H54 (cell line): Measurements from ENCODE around the gene STAM2.
A peak's percentile ranks its signal among the peaks of the same experiment; 100 is the strongest.
"Not testable (repeated sequence)": the region's sequence is repeated elsewhere in the genome, so short reads cannot be mapped to it uniquely, and the experiment has no call there.

Experiments used
- DNase-seq: peaks from one replicate; pipeline ENCODE4 v3.0.0; 2011; ENCODE audit warnings: low spot score, mixed read lengths; ENCODE audit not compliant: insufficient read length
- FAIRE-seq: peaks from 3 replicates; lab custom pipeline; 2011; peaks lifted over from hg19 to GRCh38; lab: Jason Lieb, UNC
- POLR2A ChIP-seq: IDR thresholded peaks from 2 replicates; pipeline ENCODE4 v1.6.1; 2011; ENCODE audit warnings: low read depth, mild to moderate bottlenecking, low read length

The STAM2 gene

DNA sequence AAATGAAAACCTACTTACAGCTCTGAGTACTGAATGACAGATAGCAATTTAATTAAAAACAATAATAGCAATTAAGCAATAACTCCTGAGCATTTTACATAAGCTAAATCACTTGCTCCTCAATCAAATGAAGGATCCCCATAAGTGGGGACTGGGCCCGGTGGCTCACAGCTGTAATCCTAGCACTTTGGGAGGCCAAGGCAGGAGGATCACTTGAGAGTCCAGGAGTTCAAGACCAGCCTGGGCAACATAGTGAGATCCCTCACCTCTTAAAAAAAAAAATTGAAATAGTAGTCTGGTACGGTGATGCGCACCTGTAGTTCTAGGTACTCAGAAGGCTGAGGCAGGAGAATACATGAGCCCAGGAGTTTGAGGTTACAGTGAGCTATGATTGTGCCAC is 13.4 kb downstream of the STAM2 start:
- DNase-seq = no peak
- no peak for TF ChIP-seq POLR2A
- FAIRE-seq = no peak

DNA sequence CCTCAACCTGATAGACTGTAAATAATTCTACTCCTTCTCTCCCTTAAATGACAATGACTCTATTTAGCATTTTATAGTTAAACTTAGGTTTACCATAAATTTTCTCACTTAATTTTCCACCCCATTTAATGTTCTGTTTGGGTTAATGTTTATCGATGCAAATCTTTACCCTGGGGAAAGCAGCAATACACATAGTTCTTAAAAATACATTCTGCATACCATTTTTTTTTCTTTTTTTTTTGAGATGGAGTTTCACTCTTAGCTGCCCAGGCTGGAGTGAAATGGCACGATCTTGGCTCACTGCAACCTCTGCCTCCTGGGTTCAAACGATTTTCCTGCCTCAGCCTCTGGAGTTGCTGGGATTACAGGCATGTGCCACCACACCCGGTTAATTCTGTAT is 14.0 kb downstream of the STAM2 start:
- DNase-seq (no peak), FAIRE-seq (no peak)
- no peak for TF ChIP-seq POLR2A

DNA sequence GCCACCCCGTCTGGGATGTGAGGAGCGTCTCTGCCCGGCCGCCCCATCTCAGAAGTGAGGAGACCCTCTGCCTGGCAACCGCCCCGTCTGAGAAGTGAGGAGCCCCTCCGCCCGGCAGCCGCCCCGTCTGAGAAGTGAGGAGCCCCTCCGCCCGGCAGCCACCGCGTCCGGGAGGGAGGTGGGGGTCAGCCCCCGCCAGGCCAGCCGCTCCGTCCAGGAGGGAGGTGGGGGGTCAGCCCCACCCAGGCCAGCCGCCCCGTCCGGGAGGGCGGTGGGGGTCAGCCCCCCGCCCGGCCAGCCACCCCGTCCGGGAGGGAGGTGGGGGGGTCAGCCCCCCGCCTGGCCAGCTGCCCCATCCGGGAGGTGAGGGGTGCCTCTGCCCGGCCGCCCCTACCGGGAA is 15.2 kb downstream of the STAM2 start:
- FAIRE-seq, DNase-seq: not testable (repeated sequence)

DNA sequence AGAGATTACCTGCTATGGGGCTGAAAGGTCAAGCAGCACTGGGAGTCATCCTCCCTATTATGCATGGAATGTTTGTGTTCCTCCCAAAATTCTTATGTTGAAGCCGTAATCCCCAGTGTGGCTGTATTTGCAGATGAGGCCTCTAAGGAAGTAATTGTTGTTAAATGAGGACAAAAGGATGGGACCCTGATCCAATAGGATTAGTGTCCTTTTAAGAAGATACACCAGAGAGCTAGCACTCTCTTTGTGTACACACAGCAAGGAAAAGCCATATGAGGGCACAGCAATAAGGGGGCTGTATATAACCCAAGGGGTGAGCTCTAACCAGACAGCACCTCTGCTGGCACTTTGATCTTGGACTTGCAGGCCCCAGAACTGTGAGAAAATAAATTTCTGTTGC is 18.3 kb downstream of the STAM2 start:
- FAIRE-seq (no peak), DNase-seq (no peak)
- TF ChIP-seq POLR2A = no peak

DNA sequence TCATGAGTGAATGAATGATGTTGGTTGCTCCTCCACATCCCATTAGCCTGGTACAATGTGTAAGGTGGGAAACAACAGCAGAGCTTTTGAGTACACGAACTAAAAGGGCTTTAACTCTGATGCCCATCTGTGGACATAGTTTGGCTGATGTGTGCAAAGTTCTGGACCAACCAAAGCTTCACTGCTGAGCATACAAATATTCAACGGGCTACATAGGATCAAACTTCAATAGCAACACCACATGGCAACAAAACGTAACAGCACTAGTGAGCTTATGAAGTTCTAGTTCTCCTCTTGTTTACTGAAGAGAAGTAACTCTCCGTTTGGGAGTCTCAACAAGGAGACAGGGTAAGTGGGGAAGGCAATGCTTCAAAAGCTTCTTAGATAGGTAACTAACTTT is 20.4 kb downstream of the STAM2 start:
- DNase-seq = no peak
- no peak for TF ChIP-seq POLR2A
- no peak for FAIRE-seq

DNA sequence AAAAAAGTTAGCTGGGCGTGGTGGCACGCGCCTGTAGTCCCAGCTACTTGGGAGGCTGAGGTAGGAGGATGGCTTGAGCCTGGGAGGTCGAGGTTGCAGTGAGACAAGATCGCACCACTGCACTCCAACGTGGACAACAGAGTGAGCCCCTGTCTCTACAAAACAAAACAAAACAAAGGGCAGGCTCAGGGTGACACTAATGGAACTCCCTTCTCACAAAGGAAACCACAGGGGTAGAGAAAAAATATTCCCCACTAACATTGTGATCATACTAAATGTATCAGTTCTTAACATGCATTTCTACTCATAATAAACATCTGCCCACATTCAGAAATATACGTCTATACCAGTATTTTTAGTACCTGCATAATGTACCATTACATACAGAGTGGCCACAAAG is 21.1 kb downstream of the STAM2 start:
- no peak for FAIRE-seq

DNA sequence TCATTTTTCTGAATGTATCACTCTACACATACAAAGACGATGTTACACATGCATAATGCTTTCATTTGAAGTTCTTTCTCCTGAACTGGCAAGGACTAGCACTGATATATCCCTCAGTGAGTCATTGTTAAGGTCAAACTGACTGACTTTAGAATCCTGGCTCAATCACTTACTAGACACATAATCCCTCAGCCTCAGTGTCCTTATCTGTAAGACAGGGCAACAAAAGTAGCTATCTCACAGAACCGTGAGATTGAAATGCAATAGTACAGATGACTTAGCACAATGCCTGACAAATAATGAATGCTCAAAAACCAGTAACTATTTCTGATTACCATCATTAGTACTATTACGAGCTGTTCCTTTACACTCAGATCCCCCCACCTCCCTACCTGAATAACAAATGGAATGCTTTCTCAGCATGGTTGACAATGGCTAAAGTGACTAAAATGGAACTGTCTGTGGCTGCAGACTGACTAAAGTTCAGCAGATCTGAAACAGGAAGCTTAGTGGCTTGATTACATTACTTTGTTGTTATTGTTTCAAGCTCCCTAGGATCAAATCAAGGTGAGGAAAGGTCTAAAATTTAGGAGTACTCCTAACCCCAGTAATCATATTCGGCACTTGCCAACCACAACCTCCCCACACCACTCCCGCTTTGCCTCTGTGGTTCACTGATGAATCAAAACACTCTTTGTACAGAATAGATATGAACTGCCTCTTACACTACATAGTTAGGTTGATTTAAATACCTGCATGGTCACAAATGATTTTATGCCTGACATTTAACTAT is 40.9 kb downstream of the STAM2 start:
- DNase-seq (no peak), FAIRE-seq (peak; percentile 76)
- TF ChIP-seq POLR2A = no peak

More for the DNA sequence above, 21.1 kb downstream of the STAM2 start:
- DNase-seq = no peak
- TF ChIP-seq POLR2A = no peak

DNA sequence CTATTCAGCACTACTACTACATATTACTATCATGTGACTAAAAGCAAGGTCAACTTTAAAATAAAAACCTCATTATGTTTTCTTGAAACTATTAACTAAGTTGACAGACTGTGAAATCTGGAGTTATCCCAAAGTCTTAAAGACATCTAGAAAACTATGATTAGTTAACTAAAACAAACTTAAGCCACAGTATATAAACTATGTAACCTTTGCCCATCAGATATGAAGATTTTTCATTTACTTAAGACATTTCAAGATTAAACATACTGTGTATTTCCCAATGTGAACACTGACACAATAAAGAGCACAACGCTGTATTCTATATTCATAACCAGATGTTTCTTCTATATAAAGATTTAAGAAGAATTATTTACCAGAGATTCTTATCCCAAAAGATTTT is 43.3 kb downstream of the STAM2 start:
- DNase-seq = no peak
- no peak for TF ChIP-seq POLR2A
- no peak for FAIRE-seq

DNA sequence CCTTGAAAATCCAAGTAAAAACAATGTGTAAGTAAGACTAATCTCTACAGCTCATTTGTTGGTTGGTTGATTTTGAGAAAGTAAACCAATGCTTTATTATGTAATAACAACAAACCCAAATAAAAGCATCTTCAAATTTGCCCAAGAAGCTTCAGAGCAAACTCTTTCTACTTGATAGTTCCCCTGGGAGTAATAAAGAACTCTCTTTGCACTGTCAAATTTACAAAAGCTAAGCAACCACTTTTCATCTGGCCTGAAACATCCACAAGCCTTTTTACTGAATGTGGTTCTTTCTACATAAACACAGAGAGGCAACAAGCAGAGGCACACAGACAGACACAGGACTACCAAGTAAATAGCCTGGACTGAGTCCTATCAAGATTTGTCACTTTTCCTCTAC is 47.9 kb downstream of the STAM2 start:
- DNase-seq (no peak), FAIRE-seq (no peak)
- no peak for TF ChIP-seq POLR2A

DNA sequence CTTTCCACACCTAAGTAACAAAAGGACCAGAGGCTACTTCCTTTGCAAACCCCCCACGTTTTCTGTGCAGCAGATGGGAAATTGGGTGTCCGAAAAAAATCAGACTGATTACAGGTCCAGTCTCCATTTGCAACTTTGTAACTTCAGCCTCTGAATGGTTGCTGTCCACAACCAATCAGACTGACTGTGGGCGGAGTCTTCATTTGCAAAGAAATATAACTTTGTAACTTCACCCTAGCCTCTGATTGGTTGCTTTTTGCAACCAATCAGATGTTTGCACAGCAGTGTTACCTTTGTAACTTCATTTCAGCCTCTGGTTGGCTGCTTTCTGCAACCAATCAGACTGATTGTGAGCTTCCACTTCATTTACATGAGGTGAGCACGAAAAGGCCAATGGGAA is 48.9 kb downstream of the STAM2 start:
- no peak for DNase-seq
- no peak for TF ChIP-seq POLR2A
- FAIRE-seq = no peak

DNA sequence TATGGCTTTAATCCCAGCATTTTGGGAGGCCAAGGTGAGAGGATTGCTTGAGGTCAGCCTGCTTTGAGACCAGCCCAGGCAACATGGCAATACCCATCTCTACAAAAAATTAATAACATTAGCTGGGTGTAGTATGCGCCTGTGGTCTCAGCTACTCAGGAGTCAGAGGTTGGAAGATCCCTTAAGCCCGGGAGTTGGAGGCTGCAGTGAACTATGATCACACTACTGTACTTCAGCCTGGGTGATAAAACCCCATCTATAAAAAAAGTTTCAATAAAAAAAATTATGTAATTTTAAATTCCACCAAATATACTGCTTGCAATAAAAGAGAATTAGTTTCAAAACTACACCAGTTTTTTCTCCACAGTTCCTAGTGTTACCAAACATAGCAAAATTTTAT is 53.4 kb downstream of the STAM2 start:
- no peak for TF ChIP-seq POLR2A
- FAIRE-seq = no peak
- no peak for DNase-seq

DNA sequence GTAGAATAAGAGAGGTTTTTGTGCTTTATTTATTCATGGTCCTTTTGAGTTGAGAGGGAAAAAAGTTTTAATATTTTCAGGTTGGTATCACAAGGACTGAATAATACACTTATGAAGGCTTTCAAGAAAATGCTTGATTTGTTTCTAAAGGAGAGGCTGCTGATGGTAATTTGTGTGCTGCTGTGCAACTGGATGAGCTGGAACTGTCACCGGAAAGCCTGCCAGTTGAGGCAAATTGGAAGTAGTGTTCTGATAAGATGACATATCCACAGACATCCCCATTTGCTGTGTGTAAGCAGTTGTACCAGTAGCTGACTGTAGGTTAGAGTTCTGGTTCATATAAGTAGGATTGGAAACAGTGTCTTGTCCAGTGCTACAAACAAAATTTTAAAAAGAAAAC is 55.1 kb downstream of the STAM2 start:
- DNase-seq (no peak), FAIRE-seq (no peak)
- no peak for TF ChIP-seq POLR2A

DNA sequence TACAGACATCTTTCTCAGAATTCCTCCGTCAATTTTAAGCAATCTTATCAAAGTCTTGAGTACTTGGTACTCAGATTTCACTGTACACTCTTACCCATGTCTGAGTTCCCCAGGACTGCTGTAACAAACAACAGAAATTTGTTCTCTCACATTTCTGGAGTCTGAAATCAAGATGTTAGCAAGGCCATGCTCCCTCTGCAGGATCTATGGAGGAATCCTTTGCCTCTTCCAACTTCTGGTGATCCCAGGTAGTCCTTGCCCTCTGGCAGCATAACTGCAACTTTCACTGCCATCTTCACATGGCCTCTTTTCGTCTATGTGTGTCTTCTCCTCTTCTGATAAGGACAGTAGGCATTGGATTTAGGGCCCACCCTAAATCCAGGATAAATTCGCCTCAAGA is 59.6 kb downstream of the STAM2 start:
- no peak for TF ChIP-seq POLR2A
- peak; percentile 79 for FAIRE-seq

DNA sequence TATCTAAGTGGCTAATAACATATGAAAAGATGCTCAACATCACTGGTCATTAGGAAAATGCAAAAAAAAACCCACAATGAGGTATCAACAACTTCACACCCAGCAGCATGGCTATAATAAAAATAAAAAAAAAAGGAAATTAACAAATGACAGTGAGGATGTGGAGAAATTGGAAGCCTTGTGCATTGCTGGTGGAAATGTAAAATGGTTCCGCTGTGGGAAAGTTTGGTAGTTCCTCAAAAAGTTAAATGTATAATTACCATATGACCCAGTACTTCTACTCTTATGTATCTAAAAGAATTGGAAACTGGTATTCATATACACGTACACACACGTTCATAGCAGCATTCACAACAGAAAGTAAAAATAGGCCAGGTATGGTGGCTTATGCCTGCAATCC is 61.2 kb downstream of the STAM2 start:
- FAIRE-seq = no peak
- no peak for DNase-seq
- TF ChIP-seq POLR2A = no peak

More for the DNA sequence above, 59.6 kb downstream of the STAM2 start:
- DNase-seq = no peak

DNA sequence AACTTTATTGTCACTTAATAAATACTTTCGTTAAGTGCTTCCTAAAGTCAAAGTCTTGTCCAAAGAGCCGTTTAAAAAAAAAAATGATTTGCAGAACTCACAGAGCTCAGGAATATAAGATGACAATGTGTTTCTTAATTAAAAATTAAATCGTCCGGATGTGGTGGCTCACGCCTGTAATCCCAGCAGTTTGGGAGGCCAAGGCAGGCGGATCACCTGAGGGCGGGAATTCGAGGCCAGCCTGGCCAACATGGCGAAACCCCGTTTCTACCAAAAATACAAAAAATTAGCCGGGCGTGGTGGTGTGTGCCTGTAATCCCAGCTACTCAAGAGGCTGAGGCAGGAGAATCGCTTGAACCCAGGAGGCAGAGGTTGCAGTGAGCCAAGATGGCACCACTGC is 68.4 kb downstream of the STAM2 start:
- DNase-seq, FAIRE-seq: not testable (repeated sequence)
